ENCODE data around the gene CABCOCO1.

DNA sequence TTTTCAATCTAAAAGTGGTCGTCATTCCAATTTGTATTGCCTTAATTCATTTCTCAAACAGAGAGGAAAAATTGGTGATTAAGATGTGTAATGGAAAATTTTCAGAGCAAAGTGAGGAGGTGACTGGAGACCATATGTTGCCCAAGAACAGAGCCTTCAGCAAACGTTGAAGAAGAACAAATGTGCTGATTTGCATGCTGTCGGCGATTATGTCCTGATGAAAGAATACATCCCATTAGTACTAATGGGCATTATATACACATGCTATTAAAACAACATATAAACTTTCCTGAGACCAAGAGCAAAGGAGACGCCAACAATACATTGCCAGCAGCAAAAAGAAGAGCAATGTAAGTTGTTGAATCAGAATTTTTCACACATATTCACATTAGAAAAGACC, 138.8 kb downstream of the CABCOCO1 start:
- no peak for TF ChIP-seq SP1 (IDR thresholded peaks at IDR 0.05)
- no peak for TF ChIP-seq NFRKB (IDR thresholded peaks at IDR 0.05)
- TF ChIP-seq SUZ12 (IDR thresholded peaks at IDR 0.05) = no peak
- no peak for TF ChIP-seq ZNF384 (IDR thresholded peaks at IDR 0.05)
- no peak for TF ChIP-seq FOXK2 (IDR thresholded peaks at IDR 0.05)
- TF ChIP-seq, protein P1, sequence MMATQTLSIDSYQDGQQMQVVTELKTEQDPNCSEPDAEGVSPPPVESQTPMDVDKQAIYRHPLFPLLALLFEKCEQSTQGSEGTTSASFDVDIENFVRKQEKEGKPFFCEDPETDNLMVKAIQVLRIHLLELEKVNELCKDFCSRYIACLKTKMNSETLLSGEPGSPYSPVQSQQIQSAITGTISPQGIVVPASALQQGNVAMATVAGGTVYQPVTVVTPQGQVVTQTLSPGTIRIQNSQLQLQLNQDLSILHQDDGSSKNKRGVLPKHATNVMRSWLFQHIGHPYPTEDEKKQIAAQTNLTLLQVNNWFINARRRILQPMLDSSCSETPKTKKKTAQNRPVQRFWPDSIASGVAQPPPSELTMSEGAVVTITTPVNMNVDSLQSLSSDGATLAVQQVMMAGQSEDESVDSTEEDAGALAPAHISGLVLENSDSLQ (IDR thresholded peaks at IDR 0.05) = no peak
- TF ChIP-seq FOXA1 (IDR thresholded peaks at IDR 0.05) = no peak
- TF ChIP-seq TARDBP (IDR thresholded peaks at IDR 0.05) = no peak
